IMR-90 (cell line): Measurements from ENCODE around the gene AMOTL1. TPM values are rescaled to one million over a fixed set of nuclear protein-coding genes. Genes with fewer than 3 reads are reported as not detected.

Source experiments
- ATAC-seq: fragments of 200-7000 bp; cut with Tn5 transposase; 2 replicates; pipeline ENCODE4 v1.9.1; 2020; ENCODE audit warnings: low read depth, mild to moderate bottlenecking, moderate library complexity
- BruUV-seq: library from RNA; stranded (reverse); fragments of 400-500 nt; replicated peaks from 2 replicates; lab custom pipeline; 2021; lab: Mats Ljungman, UMichigan
- CTCF ChIA-PET: fragments of 300-600 bp; formaldehyde crosslinking; extraction: SDS; loops from one replicate; lab custom pipeline; 2021; ENCODE audit warnings: antibody characterized with exemption; lab: Yijun Ruan, JAX
- POLR2A ChIA-PET: fragments of 300-600 bp; sonication (Branson Sonifier 250); formaldehyde crosslinking; loops from one replicate; lab custom pipeline; 2022; ENCODE audit warnings: antibody characterized with exemption; ENCODE audit not compliant: unreplicated experiment; lab: Charles Lee
- DNase-seq: peaks from one replicate; pipeline ENCODE4 v3.0.0; 2013
- H2AFZ ChIP-seq: replicated peaks from 2 replicates; pipeline ENCODE3; 2013; ENCODE audit warnings: low read length, mild to moderate bottlenecking; ENCODE audit not compliant: poor library complexity
- H2AK5ac ChIP-seq: 2 replicates; pipeline ENCODE4 v1.6.1; 2013; ENCODE audit warnings: low read depth, low read length, inconsistent platforms
- H2AK9ac ChIP-seq: replicated peaks from 2 replicates; pipeline ENCODE3; 2013; ENCODE audit warnings: mild to moderate bottlenecking, low read depth, low read length, moderate library complexity; ENCODE audit not compliant: poor library complexity
- H2BK120ac ChIP-seq: 2 replicates; pipeline ENCODE4 v1.6.1; 2013; ENCODE audit warnings: low read depth, low read length, inconsistent platforms
- H2BK15ac ChIP-seq: 3 replicates; pipeline ENCODE4 v1.6.1; 2013; ENCODE audit warnings: low read depth, low read length, inconsistent platforms
- H2BK20ac ChIP-seq: 2 replicates; pipeline ENCODE4 v1.6.1; 2013; ENCODE audit warnings: low read depth, mild to moderate bottlenecking, inconsistent platforms, low read length, moderate library complexity
- H2BK5ac ChIP-seq: 2 replicates; pipeline ENCODE4 v1.6.1; 2013; ENCODE audit warnings: mild to moderate bottlenecking, low read depth, low read length, inconsistent platforms; ENCODE audit not compliant: poor library complexity, severe bottlenecking
- H3K14ac ChIP-seq: replicated peaks from 2 replicates; pipeline ENCODE4 v1.6.1; 2013; ENCODE audit warnings: low read depth, low read length, inconsistent platforms
- H3K18ac ChIP-seq: 2 replicates; pipeline ENCODE4 v1.6.1; 2013; ENCODE audit warnings: low read depth, low read length, control low read depth
- H3K23ac ChIP-seq: 2 replicates; pipeline ENCODE4 v1.6.1; 2013; ENCODE audit warnings: low read depth, low read length, inconsistent platforms
- H3K27ac ChIP-seq: 2 replicates; pipeline ENCODE4 v1.5.1; 2013; ENCODE audit warnings: mild to moderate bottlenecking, control low read depth, low read length; ENCODE audit not compliant: insufficient read depth
- H3K27me3 ChIP-seq: 2 replicates; pipeline ENCODE4 v1.6.1; 2013; ENCODE audit warnings: low read length; ENCODE audit not compliant: control insufficient read depth, insufficient read depth
- H3K36me3 ChIP-seq: 2 replicates; pipeline ENCODE4 v1.6.1; 2013; ENCODE audit warnings: low read length, mixed read lengths; ENCODE audit not compliant: control insufficient read depth, insufficient read depth
- H3K4ac ChIP-seq: 2 replicates; pipeline ENCODE4 v1.6.1; 2013; ENCODE audit warnings: low read depth, low read length, inconsistent platforms
- H3K4me1 ChIP-seq: 2 replicates; pipeline ENCODE4 v1.6.1; 2013; ENCODE audit warnings: low read length, mixed read lengths; ENCODE audit not compliant: control insufficient read depth, insufficient read depth
- H3K4me2 ChIP-seq: 2 replicates; pipeline ENCODE4 v1.6.1; 2013; ENCODE audit warnings: low read depth, mild to moderate bottlenecking, control low read depth, low read length, moderate library complexity
- H3K4me3 ChIP-seq: 2 replicates; pipeline ENCODE4 v1.5.1; 2013; ENCODE audit warnings: low read depth, mild to moderate bottlenecking, control low read depth, low read length, moderate library complexity; ENCODE audit not compliant: insufficient read depth
- H3K56ac ChIP-seq: 2 replicates; pipeline ENCODE4 v1.6.1; 2013; ENCODE audit warnings: low read length, inconsistent platforms; ENCODE audit not compliant: insufficient read depth; ENCODE audit errors: extremely low read depth
- H3K79me1 ChIP-seq, 2 experiments: 2 replicates each; pipeline ENCODE4 v1.6.1; 2013; ENCODE audit warnings: low read length in 2 of 2, inconsistent platforms in 1 of 2, low read depth in 1 of 2
- H3K9ac ChIP-seq: 2 replicates; pipeline ENCODE4 v1.6.1; 2013; ENCODE audit warnings: low read depth, low read length, control low read depth
- H3K9me1 ChIP-seq: 2 replicates; pipeline ENCODE4 v1.6.1; 2013; ENCODE audit warnings: low read length, inconsistent platforms; ENCODE audit not compliant: insufficient read depth
- H3K9me3 ChIP-seq: 2 replicates; pipeline ENCODE4 v1.6.1; 2013; ENCODE audit warnings: low read length; ENCODE audit not compliant: control insufficient read depth, insufficient read depth
- H4K20me1 ChIP-seq: 2 replicates; pipeline ENCODE4 v1.6.1; 2013; ENCODE audit warnings: low read length, inconsistent platforms; ENCODE audit not compliant: insufficient read depth
- H4K5ac ChIP-seq: 2 replicates; pipeline ENCODE4 v1.6.1; 2013; ENCODE audit warnings: mild to moderate bottlenecking, low read depth, low read length, control low read depth
- H4K8ac ChIP-seq, 2 experiments: 2 replicates each; pipeline ENCODE4 v1.6.1; 2013; ENCODE audit warnings: low read depth in 2 of 2, low read length in 2 of 2, control low read depth in 1 of 2, inconsistent platforms in 1 of 2
- H4K91ac ChIP-seq: 2 replicates; pipeline ENCODE4 v1.6.1; 2013; ENCODE audit warnings: low read depth, low read length, inconsistent platforms; ENCODE audit not compliant: insufficient read depth
- BHLHE40 ChIP-seq: fragments of 150-350 bp; IDR thresholded peaks from 2 replicates; pipeline ENCODE4 v1.6.1; 2016; ENCODE audit warnings: mild to moderate bottlenecking, low read depth, low read length
- CEBPB ChIP-seq: IDR thresholded peaks from 2 replicates; pipeline ENCODE4 v1.6.1; 2012; ENCODE audit warnings: low read depth, low read length, improper control_type of control experiment
- CHD1 ChIP-seq: IDR thresholded peaks from 2 replicates; pipeline ENCODE4 v1.6.1; 2012; ENCODE audit warnings: low read depth, low read length, improper control_type of control experiment
- FOS ChIP-seq: fragments of 150-350 bp; IDR thresholded peaks from 2 replicates; pipeline ENCODE4 v1.6.1; 2016; ENCODE audit warnings: low read depth, low read length
- MAFK ChIP-seq: IDR thresholded peaks from 2 replicates; pipeline ENCODE4 v1.6.1; 2012; ENCODE audit warnings: low read depth, low read length, improper control_type of control experiment
- MAZ ChIP-seq: IDR thresholded peaks from 2 replicates; pipeline ENCODE4 v1.6.1; 2012; ENCODE audit warnings: low read depth, mild to moderate bottlenecking, low read length, improper control_type of control experiment, moderate library complexity, borderline replicate concordance
- MXI1 ChIP-seq: IDR thresholded peaks from 2 replicates; pipeline ENCODE4 v1.6.1; 2012; ENCODE audit warnings: low read depth, mild to moderate bottlenecking, low read length, moderate library complexity, borderline replicate concordance
- NFE2L2 ChIP-seq: fragments of 150-350 bp; IDR thresholded peaks from 2 replicates; pipeline ENCODE4 v1.6.1; 2016; ENCODE audit warnings: low read depth, mild to moderate bottlenecking, low read length
- POLR2A ChIP-seq: IDR thresholded peaks from 2 replicates; pipeline ENCODE4 v1.6.1; 2012; ENCODE audit warnings: mild to moderate bottlenecking, low read depth, low read length
- RAD21 ChIP-seq: IDR thresholded peaks from 2 replicates; pipeline ENCODE4 v1.6.1; 2012; ENCODE audit warnings: low read length, improper control_type of control experiment
- RCOR1 ChIP-seq: IDR thresholded peaks from 2 replicates; pipeline ENCODE4 v1.6.1; 2012; ENCODE audit warnings: mild to moderate bottlenecking, low read length, improper control_type of control experiment; ENCODE audit not compliant: insufficient replicate concordance
- RFX5 ChIP-seq: IDR thresholded peaks from 2 replicates; pipeline ENCODE4 v1.8.0; 2012; ENCODE audit warnings: low read depth, mild to moderate bottlenecking, low read length, moderate library complexity
- SMC3 ChIP-seq: fragments of 150-350 bp; IDR thresholded peaks from 2 replicates; pipeline ENCODE4 v1.6.1; 2016; ENCODE audit warnings: low read depth, mild to moderate bottlenecking, antibody characterized with exemption, low read length, moderate library complexity
- WGBS, 2 experiments: methylation state at CpG; one replicate each; pipeline versions ENCODE4 v1.1.5 to v1.1.7; 2013; ENCODE audit warnings: missing lambda C conversion rate in 2 of 2; ENCODE audit not compliant: insufficient read length in 1 of 2; ENCODE audit errors: extremely low coverage in 2 of 2; 5-methylcytosine and 5-hydroxymethylcytosine counted together
- dilution Hi-C: fragments of 300-500 bp; cut with HindIII; formaldehyde crosslinking; loops from one replicate; pipeline ENCODE4 v1.14.3; 2018; ENCODE audit warnings: low sequenced_read_pairs; ENCODE audit not compliant: unreplicated experiment
- in situ Hi-C: fragments of 300-500 bp; cut with MboI; formaldehyde crosslinking; loops from 3 replicates; pipeline ENCODE4 v1.14.3; 2019; ENCODE audit warnings: low sequenced_read_pairs, inconsistent platforms, mixed read lengths
- intact Hi-C: fragments of 100-400 bp; cut with micrococcal nuclease; formaldehyde crosslinking; loops from 2 replicates; pipeline ENCODE4 v1.10.0; 2022
- polyA plus RNA-seq, 3 experiments: library from polyadenylated mRNA; depleted of rRNA; stranded (reverse); fragments of >200 nt; gene quantifications; 2 replicates each; pipeline ENCODE4 v1.2.3, GENCODE V29; 2012; ENCODE audit warnings: low replicate concordance in 1 of 3
- total RNA-seq: library from RNA; depleted of rRNA; stranded (reverse); fragments of >200 nt; gene quantifications from 2 replicates; pipeline ENCODE4 v1.2.3, GENCODE V29; 2012
- TF ChIP-seq, protein P1 (sequence below): conservative IDR thresholded peaks from 2 replicates; pipeline ENCODE4 v1.5.1; 2012; ENCODE audit warnings: mild to moderate bottlenecking, low read depth, low read length, improper control_type of control experiment
- TF ChIP-seq, protein P2 (sequence below): fragments of 150-350 bp; IDR thresholded peaks from 2 replicates; pipeline ENCODE4 v1.6.1; 2016; ENCODE audit warnings: low read depth, mild to moderate bottlenecking, low read length, moderate library complexity, borderline replicate concordance
- TF ChIP-seq, protein P3 (sequence below): fragments of 150-350 bp; IDR thresholded peaks from 2 replicates; pipeline ENCODE4 v1.6.1; 2017; ENCODE audit warnings: mild to moderate bottlenecking, antibody characterized with exemption, low read length, low read depth

AMOTL1 gene
- total and polyA plus RNA-seq, 2 of the 4 experiments (the other 2 are of a cell fraction) = 18.6 to 49.5 TPM

DNA sequence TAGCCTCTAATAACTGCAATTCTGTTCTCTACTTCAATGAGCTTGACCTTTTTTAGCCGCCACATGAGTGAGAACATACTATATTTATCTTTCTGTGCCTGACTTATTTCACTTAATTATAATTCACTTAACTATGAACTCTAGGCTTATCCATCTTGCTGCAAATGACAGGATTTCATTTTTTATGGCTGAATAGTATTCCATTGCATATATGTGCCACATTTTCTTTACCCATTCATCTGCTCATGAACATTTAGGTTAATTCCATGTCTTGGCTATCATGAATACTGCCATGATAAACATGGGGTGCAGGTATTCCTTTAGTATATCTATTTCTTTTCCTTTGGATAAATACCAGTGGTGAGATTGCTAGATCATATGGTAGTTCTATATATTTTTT lies 120.0 kb downstream of the AMOTL1 start:
- H2BK120ac ChIP-seq = no peak overlapping the region
- H3K14ac ChIP-seq = no peak overlapping the region
- ChIA-PET CTCF (no interaction called here), POLR2A (no interaction called here)
- H4K91ac ChIP-seq = no peak overlapping the region
- H3K9me1 ChIP-seq = peaks cover 8% of the 10 kb centered on the region; the same call in 1 of the 2 replicates
- no peak overlapping the region for H3K4ac ChIP-seq
- in situ Hi-C loops (no loop called here), dilution Hi-C loops (no loop called here), intact Hi-C loops (no loop called here)
- no peak overlapping the region for H2AFZ ChIP-seq
- H4K5ac ChIP-seq = no peak overlapping the region
- no peak overlapping the region for H3K4me3 ChIP-seq
- H3K79me1 ChIP-seq = peaks cover 0 to 8% of the 10 kb centered on the region in 2 experiments; a peak in 2 of 4 replicates
- H3K4me1 ChIP-seq = no peaks in the 10 kb centered on the region
- H3K9ac ChIP-seq = no peak overlapping the region
- H3K23ac ChIP-seq = no peak overlapping the region
- WGBS, 2 experiments = no CpG with 5 or more reads among the region's 1 CpG
- no peak overlapping the region for H3K4me2 ChIP-seq
- no peak overlapping the region for H3K18ac ChIP-seq
- no peak overlapping the region for H2BK5ac ChIP-seq
- H3K36me3 ChIP-seq = peaks cover 19% of the 10 kb centered on the region
- no peak overlapping the region for H4K8ac ChIP-seq
- no peak overlapping the region for H3K27ac ChIP-seq
- DNase-seq = no peak
- no peak overlapping the region for H2AK5ac ChIP-seq
- no peaks in the 10 kb centered on the region for H3K27me3 ChIP-seq
- H2AK9ac ChIP-seq = no peak overlapping the region
- no peak overlapping the region for H2BK20ac ChIP-seq
- no peaks in the 10 kb centered on the region for H3K9me3 ChIP-seq
- BruUV-seq = no TSS peak
- H4K20me1 ChIP-seq = no peaks in the 10 kb centered on the region
- no peak overlapping the region for H3K56ac ChIP-seq
- no peak for TF ChIP-seq MXI1
- no peak for TF ChIP-seq POLR2A
- TF ChIP-seq MAFK = no peak
- TF ChIP-seq CEBPB = no peak
- TF ChIP-seq SMC3 = no peak
- TF ChIP-seq, protein P1, sequence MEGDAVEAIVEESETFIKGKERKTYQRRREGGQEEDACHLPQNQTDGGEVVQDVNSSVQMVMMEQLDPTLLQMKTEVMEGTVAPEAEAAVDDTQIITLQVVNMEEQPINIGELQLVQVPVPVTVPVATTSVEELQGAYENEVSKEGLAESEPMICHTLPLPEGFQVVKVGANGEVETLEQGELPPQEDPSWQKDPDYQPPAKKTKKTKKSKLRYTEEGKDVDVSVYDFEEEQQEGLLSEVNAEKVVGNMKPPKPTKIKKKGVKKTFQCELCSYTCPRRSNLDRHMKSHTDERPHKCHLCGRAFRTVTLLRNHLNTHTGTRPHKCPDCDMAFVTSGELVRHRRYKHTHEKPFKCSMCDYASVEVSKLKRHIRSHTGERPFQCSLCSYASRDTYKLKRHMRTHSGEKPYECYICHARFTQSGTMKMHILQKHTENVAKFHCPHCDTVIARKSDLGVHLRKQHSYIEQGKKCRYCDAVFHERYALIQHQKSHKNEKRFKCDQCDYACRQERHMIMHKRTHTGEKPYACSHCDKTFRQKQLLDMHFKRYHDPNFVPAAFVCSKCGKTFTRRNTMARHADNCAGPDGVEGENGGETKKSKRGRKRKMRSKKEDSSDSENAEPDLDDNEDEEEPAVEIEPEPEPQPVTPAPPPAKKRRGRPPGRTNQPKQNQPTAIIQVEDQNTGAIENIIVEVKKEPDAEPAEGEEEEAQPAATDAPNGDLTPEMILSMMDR = no peak
- TF ChIP-seq MAZ = no peak
- TF ChIP-seq, protein P2, sequence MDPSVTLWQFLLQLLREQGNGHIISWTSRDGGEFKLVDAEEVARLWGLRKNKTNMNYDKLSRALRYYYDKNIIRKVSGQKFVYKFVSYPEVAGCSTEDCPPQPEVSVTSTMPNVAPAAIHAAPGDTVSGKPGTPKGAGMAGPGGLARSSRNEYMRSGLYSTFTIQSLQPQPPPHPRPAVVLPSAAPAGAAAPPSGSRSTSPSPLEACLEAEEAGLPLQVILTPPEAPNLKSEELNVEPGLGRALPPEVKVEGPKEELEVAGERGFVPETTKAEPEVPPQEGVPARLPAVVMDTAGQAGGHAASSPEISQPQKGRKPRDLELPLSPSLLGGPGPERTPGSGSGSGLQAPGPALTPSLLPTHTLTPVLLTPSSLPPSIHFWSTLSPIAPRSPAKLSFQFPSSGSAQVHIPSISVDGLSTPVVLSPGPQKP = no peak
- no peak for TF ChIP-seq NFE2L2
- no peak for TF ChIP-seq CHD1
- TF ChIP-seq FOS = no peak
- no peak for TF ChIP-seq RFX5
- no peak for TF ChIP-seq RAD21
- TF ChIP-seq, protein P3, sequence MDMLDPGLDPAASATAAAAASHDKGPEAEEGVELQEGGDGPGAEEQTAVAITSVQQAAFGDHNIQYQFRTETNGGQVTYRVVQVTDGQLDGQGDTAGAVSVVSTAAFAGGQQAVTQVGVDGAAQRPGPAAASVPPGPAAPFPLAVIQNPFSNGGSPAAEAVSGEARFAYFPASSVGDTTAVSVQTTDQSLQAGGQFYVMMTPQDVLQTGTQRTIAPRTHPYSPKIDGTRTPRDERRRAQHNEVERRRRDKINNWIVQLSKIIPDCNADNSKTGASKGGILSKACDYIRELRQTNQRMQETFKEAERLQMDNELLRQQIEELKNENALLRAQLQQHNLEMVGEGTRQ = no peak
- TF ChIP-seq BHLHE40 = no peak
- no peak for TF ChIP-seq RCOR1
- no peak for ATAC-seq
- H2BK15ac ChIP-seq = no peak overlapping the region
